Neuron (in vitro differentiated cells): ENCODE results near the gene LHFPL3.

ENCODE experiments used
- H2AFZ ChIP-seq: one replicate; pipeline ENCODE4 v1.6.1; 2013; ENCODE audit warnings: low read depth, mild to moderate bottlenecking, inconsistent platforms, low read length, moderate library complexity
- H3K27me3 ChIP-seq: one replicate; pipeline ENCODE4 v1.6.1; 2013; ENCODE audit warnings: low read length; ENCODE audit not compliant: insufficient read depth
- H3K36me3 ChIP-seq: one replicate; pipeline ENCODE4 v1.6.1; 2013; ENCODE audit warnings: low read length; ENCODE audit not compliant: insufficient read depth
- H3K4me1 ChIP-seq: one replicate; pipeline ENCODE4 v1.6.1; 2013; ENCODE audit warnings: low read length; ENCODE audit not compliant: insufficient read depth
- H3K4me3 ChIP-seq: 2 replicates; pipeline ENCODE4 v1.5.1; 2013; ENCODE audit warnings: mild to moderate bottlenecking, low read length, moderate library complexity
- H3K9me3 ChIP-seq: one replicate; pipeline ENCODE4 v1.6.1; 2013; ENCODE audit warnings: low read length

Gene LHFPL3

GRCh38 chr7:104900525-104901239 lies 572.3 kb downstream of the LHFPL3 start:
- H3K27me3 ChIP-seq: peaks cover 2% of the 10 kb centered on the region
- H3K9me3 ChIP-seq: no peaks in the 10 kb centered on the region
- no peaks in the 10 kb centered on the region for H3K36me3 ChIP-seq
- H3K4me3 ChIP-seq: no peak overlapping the region
- peaks cover 17% of the 10 kb centered on the region for H3K4me1 ChIP-seq
- peak overlapping the region; percentile 18 for H2AFZ ChIP-seq

- Histone ChIP-seq H2AFZ (no peak overlapping the region), H3K9me3 (no peaks in the 10 kb centered on the region), H3K4me3 (no peak overlapping the region)
Observed at GRCh38 chr7:104901240-104901619, 572.8 kb downstream of the LHFPL3 start.

GRCh38 chr7:104902183-104902582 lies 573.8 kb downstream of the LHFPL3 start:
- H3K27me3 ChIP-seq: no peaks in the 10 kb centered on the region
- H2AFZ ChIP-seq: no peak overlapping the region
- no peak overlapping the region for H3K4me3 ChIP-seq
- H3K36me3 ChIP-seq: no peaks in the 10 kb centered on the region
- no peaks in the 10 kb centered on the region for H3K9me3 ChIP-seq
- peaks cover 17% of the 10 kb centered on the region for H3K4me1 ChIP-seq

More at GRCh38 chr7:104901240-104901619, 572.8 kb downstream of the LHFPL3 start:
- Histone ChIP-seq H3K27me3 (no peaks in the 10 kb centered on the region), H3K36me3 (no peaks in the 10 kb centered on the region), H3K4me1 (peaks cover 17% of the 10 kb centered on the region)

DNA sequence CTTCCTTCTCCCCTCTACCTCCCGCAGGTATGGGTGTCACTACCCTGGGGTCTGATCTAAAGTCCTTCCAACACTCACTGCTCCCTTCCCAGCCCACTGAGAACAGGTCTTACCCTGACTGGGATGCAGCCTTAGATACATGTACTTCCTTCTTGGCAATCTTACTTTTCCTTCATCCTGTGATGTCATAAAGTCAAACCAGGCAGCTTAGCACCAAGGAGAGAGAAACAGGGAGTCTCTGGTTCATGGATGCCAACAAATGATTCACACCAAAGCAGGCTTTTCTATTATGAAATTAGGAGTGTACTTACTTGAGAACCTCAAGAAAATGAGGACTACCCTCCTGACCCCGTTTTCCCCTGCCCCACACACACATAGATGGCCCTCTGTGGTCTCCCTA lies 574.6 kb downstream of the LHFPL3 start:
- H3K27me3 ChIP-seq: no peaks in the 10 kb centered on the region
- H3K4me1 ChIP-seq: peaks cover 17% of the 10 kb centered on the region
- H3K36me3 ChIP-seq: no peaks in the 10 kb centered on the region
- no peak overlapping the region for H2AFZ ChIP-seq
- no peak overlapping the region for H3K4me3 ChIP-seq
- no peaks in the 10 kb centered on the region for H3K9me3 ChIP-seq

DNA sequence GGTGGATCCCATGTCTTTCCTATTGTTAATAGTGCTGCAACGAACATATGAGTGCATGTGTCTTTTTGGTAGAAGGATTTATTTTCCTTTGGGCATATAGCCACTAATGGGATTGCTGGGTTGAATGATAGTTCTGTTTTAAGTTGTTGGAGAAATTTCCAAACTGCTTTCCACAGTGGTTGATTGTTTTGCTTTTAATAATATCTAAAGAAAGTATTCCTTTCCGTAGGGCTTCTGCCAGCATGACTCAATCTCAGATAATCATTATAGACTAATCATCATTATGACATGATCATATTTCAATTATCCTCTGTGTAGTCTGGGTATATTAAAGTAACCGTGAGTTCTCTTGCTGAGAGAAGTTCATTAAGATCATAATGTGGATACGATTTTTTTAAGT lies 575.4 kb downstream of the LHFPL3 start:
- Histone ChIP-seq H2AFZ (no peak overlapping the region), H3K9me3 (no peaks in the 10 kb centered on the region), H3K27me3 (no peaks in the 10 kb centered on the region), H3K4me3 (no peak overlapping the region), H3K4me1 (peaks cover 17% of the 10 kb centered on the region), H3K36me3 (no peaks in the 10 kb centered on the region)

- Histone ChIP-seq H3K4me3 (no peak overlapping the region), H3K36me3 (no peaks in the 10 kb centered on the region), H3K4me1 (peaks cover 4% of the 10 kb centered on the region), H2AFZ (no peak overlapping the region), H3K9me3 (no peaks in the 10 kb centered on the region), H3K27me3 (no peaks in the 10 kb centered on the region)
Observed at GRCh38 chr7:104906032-104906431, 577.6 kb downstream of the LHFPL3 start.

- Histone ChIP-seq H3K9me3 (no peaks in the 10 kb centered on the region), H3K27me3 (no peaks in the 10 kb centered on the region), H2AFZ (no peak overlapping the region), H3K36me3 (no peaks in the 10 kb centered on the region), H3K4me3 (no peak overlapping the region), H3K4me1 (no peaks in the 10 kb centered on the region)
Observed at GRCh38 chr7:104906556-104906955, 578.2 kb downstream of the LHFPL3 start.

DNA sequence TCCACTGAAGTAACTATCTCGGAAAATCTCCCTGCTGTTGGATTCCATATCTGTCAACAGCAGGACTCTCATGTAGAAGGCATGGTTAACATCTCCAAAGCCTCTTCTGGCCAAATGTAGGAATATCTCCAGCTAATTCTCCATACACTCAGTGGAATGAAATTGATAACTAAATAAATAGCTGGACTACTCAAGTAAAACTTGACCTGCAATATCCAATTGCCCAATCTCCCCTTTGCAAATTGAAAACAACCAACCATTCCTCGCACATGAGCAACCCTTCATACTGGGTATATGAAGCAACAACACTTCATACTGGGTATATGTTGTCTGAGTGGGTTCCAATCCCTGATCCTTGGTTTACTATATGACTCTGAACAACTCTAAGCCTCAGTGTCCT lies 580.2 kb downstream of the LHFPL3 start:
- no peak overlapping the region for H2AFZ ChIP-seq
- H3K27me3 ChIP-seq: no peaks in the 10 kb centered on the region
- H3K4me3 ChIP-seq: no peak overlapping the region
- no peaks in the 10 kb centered on the region for H3K9me3 ChIP-seq
- H3K4me1 ChIP-seq: no peaks in the 10 kb centered on the region
- no peaks in the 10 kb centered on the region for H3K36me3 ChIP-seq

GRCh38 chr7:104909096-104909495 lies 580.7 kb downstream of the LHFPL3 start:
- Histone ChIP-seq H2AFZ (no peak overlapping the region), H3K4me1 (no peaks in the 10 kb centered on the region), H3K27me3 (no peaks in the 10 kb centered on the region), H3K36me3 (no peaks in the 10 kb centered on the region), H3K9me3 (no peaks in the 10 kb centered on the region), H3K4me3 (no peak overlapping the region)

DNA sequence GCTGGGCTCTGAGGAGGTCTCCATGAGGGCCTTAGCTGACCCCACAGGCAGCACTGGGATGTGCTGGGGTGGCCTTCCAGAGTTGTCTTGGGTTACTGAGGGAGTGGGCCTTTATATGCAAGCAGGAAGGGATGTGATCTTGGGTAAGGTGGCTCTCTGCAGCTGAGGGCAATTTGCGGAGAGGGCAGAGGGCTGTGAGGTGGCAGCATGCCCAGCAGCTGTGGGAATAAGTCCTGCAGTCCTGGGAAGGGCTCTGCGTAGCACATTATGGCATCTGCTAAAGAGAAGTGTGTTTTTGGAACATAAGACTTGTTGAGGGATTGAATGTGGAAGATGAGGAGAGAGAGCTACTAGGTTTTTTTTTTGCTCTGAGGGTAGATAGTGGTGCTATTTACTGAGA lies 586.0 kb downstream of the LHFPL3 start:
- Histone ChIP-seq H3K4me3 (no peak overlapping the region), H3K27me3 (no peaks in the 10 kb centered on the region), H3K4me1 (peaks cover 4% of the 10 kb centered on the region), H2AFZ (no peak overlapping the region), H3K9me3 (no peaks in the 10 kb centered on the region), H3K36me3 (no peaks in the 10 kb centered on the region)

- Histone ChIP-seq H3K4me1 (peaks cover 4% of the 10 kb centered on the region), H2AFZ (no peak overlapping the region), H3K36me3 (no peaks in the 10 kb centered on the region), H3K9me3 (no peaks in the 10 kb centered on the region), H3K27me3 (no peaks in the 10 kb centered on the region), H3K4me3 (no peak overlapping the region)
Observed at GRCh38 chr7:104921596-104921995, 593.2 kb downstream of the LHFPL3 start.

DNA sequence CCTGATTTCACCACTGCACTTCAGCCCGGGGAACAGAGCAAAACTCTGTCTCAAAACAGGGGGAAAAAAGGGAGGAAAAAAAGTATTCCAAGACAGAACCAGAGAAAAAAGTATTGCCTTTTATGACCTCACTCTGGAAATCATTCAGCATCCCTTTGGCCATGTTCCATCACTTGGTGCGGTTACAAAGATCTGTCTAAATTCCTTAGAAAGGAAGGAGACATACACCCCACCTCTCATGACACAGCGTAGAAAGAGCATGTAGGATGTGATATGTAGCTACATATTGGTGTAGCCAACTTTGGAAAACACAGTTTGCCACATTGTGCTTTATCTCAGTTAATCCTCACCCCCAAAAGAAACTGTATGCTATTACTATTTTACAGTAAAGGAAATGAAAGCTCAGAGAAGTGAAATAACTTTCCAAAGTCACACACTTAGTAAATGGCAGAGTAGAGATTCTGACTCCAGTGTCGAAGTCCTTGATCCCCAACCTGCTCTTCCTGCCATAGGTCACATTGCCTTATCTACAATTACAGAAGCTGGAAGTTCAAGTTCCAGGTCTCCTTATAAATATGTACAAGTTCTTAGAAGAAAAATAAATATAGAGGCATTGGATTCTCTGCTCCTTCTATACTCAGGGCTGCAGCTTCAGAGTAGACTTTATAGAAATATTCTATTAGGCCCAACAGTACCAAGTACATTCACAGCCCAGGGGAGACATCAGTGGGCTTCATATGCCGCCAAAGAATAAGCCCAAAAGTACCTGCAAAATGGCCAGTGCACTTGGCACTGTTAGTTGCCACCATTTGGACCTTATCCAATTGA lies 594.0 kb downstream of the LHFPL3 start:
- H3K4me1 ChIP-seq: peaks cover 3% of the 10 kb centered on the region
- H3K36me3 ChIP-seq: no peaks in the 10 kb centered on the region
- H2AFZ ChIP-seq: no peak overlapping the region
- no peaks in the 10 kb centered on the region for H3K27me3 ChIP-seq
- no peaks in the 10 kb centered on the region for H3K9me3 ChIP-seq
- H3K4me3 ChIP-seq: no peak overlapping the region

- H3K4me1 ChIP-seq: no peaks in the 10 kb centered on the region
- no peaks in the 10 kb centered on the region for H3K9me3 ChIP-seq
- no peak overlapping the region for H3K4me3 ChIP-seq
- H3K27me3 ChIP-seq: no peaks in the 10 kb centered on the region
- peak overlapping the region; percentile 80 for H2AFZ ChIP-seq
- no peaks in the 10 kb centered on the region for H3K36me3 ChIP-seq
Observed at GRCh38 chr7:104923010-104923421, 594.6 kb downstream of the LHFPL3 start.
